ENCODE measurements around the gene GPR84.

- no peak for TF ChIP-seq SP1 (IDR thresholded peaks at IDR 0.05)
- no peak for TF ChIP-seq TARDBP (IDR thresholded peaks at IDR 0.05)
- TF ChIP-seq PKNOX1 (IDR thresholded peaks at IDR 0.05), result no peak
- no peak for TF ChIP-seq ARNT (IDR thresholded peaks at IDR 0.05)
- no peak for TF ChIP-seq ELF4 (IDR thresholded peaks at IDR 0.05)
- no peak for TF ChIP-seq NFRKB (IDR thresholded peaks at IDR 0.05)
Measured at GRCh38 chr12:54395545-54395944, 31.3 kb upstream of the GPR84 start.
